GM20431 (cell line): ENCODE results near the gene PAPPA2.
"Not testable (repeated sequence)": the region's sequence is repeated elsewhere in the genome, so short reads cannot be mapped to it uniquely, and the experiment has no call there.

Source experiments
- in situ Hi-C: fragments of 300-500 bp; cut with MseI, MboI; formaldehyde crosslinking; loops from one replicate; pipeline ENCODE4 v1.15.0; 2020; ENCODE audit warnings: low sequenced_read_pairs; ENCODE audit not compliant: unreplicated experiment

The PAPPA2 gene

DNA sequence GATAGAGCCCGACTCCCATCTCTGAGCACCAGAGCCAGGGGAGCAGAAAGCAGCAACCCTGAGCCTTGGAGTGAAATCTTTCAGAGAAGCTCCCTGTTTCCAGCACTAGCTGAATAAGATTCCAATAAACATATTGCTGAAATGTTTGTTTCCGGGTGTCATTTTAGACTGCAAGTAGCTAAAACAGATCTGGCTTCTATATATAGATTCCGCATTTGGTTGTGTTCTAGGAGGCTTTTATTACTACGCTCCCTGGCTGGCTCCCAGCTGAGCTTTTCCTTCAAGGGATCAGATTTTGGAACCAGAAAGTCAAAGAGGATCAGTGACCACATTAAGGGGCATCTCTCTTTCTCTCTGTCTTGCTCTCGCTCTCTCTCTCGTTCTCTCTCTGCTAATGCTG is 88.2 kb downstream of the PAPPA2 start:
- in situ Hi-C loops: loop anchor here (10.0 kb wide), 1 partner anchor 324 kb away; no protein-coding TSS in a partner anchor

DNA sequence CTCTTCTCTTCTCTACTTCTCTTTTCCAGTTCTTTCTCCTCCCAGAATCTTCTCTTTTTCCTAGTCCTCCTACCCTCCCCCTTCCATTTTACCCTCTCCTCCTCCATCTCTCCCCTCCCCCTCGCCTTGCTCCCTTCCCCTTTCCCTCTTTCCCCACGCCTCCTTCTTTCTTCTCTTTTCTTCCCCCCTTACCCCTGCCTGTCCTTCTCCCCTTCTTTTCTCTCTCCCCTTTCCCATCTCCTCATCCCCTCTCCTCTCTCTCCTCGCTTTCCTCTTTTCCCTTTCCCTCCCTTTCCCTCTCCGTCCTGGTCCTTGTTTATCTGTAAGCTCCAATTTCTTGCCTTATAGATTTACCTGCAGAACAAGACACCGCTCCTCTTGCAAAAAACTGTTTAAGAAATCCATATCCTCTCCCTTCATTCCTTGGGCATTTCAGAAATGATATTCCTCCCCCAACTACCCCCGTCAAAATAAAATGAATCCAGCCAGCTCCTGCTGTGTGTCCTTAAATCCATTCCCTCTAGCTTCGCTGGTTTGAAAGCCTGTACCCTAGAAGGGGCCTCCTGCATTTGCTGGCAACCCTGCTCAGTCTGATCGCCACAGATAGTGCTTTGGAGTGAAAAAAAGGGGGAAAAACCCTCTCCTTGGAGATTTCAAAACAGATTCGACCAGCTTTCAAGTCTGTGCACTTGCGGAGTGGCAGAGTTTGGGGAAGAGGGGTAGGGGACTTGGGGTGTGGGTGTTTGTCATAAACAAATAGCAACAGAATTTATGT is 89.4 kb downstream of the PAPPA2 start:
- in situ Hi-C loops: loop anchor here (10.0 kb wide), 1 partner anchor 322 kb away; no protein-coding TSS in a partner anchor

DNA sequence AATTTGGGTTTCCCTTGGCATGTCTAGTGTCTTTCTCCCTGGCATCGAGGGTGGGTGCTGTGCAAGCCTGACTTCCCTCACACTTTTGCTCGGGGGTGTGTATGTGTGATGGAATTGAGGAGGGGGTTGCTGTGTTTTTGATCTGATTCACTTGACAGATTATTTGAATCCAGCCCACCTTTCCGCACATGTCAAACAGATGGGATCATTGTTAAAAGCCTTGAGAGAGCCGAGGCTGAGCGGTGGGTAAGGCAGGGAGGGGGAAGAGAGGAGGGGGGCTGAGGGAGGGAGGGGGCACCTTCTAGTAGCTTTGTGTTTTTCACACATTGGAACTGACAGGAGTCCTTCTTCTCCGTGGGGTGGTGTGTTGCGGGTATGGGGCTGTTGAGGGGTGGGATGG is 90.0 kb downstream of the PAPPA2 start:
- in situ Hi-C loops: loop anchor here (10.0 kb wide), 1 partner anchor 322 kb away; no protein-coding TSS in a partner anchor

DNA sequence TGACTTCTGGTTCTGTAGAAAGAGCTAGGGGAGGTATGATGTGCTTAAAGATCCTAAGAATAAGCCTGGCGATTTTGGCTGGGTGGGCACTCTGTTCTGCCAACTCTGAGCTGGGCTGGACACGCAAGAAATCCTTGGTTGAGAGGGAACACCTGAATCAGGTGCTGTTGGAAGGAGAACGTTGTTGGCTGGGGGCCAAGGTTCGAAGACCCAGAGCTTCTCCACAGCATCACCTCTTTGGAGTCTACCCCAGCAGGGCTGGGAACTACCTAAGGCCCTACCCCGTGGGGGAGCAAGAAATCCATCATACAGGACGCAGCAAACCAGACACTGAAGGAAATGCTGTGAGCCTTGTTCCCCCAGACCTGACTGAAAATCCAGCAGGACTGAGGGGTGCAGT is 93.3 kb downstream of the PAPPA2 start:
- in situ Hi-C loops: loop anchor here (10.0 kb wide), 1 partner anchor 319 kb away; no protein-coding TSS in a partner anchor

DNA sequence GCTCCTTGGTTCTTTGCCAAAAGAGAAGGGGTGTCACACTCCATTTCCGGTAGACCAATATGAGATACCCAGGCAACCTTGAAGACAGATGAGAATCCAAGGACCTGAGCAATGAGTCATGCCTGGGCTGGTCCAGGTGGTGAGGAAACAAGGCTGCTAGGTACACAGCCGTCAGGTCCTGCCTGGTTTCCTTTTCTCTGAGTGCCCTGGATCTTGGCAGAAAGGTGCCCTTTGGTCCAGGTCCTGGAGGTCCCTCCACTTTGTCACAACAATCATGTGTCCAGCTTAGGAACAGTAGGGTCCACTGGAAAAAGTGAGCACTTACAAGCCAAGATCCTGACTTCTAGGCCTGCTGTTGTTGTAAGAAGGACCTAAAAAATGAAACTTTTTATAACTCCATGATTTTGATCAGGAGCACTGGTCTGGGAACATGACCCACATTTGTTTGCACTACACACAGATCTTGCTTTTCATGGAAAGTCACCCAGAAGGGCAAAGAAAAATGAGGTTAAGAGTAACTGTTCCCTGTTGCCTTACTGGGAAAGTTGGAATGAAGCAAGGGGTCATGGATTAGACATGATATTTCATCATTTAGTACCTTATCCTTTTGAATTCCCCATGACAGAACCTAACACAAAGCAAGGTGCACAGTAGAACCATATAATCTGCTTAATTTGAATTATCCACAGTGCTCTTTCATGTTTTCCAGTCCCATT is 94.7 kb downstream of the PAPPA2 start:
- in situ Hi-C loops: loop anchor here (10.0 kb wide), 1 partner anchor 317 kb away; no protein-coding TSS in a partner anchor

DNA sequence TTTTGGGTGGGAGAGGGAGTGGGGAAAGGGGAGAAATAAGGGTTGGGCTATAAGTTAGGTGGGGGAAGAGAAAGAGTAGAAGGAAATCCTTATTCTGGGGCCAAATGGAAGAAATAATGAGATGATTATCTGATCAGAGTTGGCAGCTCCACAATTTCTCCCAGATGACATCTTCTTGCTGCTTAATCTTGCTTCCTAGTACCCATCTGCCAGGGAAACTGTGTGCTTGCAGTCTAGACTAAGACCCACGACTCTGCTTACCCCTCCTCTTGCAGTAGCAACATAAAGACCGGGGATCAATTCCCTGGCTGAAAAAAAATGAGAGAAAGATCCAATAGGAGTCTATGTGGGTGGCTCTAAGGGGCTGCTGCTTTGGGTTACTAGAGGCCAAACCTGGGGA is 95.6 kb downstream of the PAPPA2 start:
- in situ Hi-C loops: loop anchor here (10.0 kb wide), 1 partner anchor 316 kb away; no protein-coding TSS in a partner anchor

DNA sequence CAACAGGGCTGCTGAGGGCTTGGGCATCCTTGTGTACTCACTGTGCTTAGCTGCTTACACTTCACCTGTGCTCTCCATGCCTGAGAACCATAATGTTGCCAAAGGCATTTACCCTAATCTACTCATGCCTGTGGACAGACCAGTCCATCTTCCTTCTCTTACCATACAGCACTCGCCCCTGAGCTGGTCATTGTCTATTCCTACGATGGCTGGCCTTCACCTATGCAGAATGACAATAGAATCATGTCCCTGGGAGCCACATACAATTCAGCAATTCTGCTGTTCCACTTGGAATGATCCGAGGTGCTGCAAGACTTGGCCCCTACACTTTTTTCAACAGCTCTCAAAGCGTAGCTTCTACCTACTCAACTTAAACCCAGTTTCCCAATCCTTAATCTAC is 96.5 kb downstream of the PAPPA2 start:
- in situ Hi-C loops: loop anchor here (10.0 kb wide), 1 partner anchor 315 kb away; no protein-coding TSS in a partner anchor

DNA sequence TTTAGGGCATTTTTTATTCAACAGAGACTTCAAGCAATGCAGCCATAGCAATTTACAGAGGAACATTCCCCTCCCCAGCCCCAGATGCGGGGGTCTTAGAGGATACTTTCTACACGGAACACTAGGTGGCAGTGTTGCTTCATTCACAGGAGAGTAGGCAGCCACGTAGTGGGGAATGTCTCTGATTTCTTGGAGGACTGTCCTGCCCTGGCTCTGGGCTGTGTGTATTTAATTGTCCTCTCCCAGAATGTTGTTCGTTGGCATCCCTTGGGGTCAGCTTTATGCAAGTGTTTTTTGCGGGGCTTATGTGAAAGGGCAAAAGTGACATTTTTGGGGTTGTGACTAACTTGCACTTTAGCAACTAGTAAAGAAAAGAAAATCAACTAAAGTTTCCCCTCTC is 96.9 kb downstream of the PAPPA2 start:
- in situ Hi-C loops: loop anchor here (10.0 kb wide), 1 partner anchor 315 kb away; no protein-coding TSS in a partner anchor

DNA sequence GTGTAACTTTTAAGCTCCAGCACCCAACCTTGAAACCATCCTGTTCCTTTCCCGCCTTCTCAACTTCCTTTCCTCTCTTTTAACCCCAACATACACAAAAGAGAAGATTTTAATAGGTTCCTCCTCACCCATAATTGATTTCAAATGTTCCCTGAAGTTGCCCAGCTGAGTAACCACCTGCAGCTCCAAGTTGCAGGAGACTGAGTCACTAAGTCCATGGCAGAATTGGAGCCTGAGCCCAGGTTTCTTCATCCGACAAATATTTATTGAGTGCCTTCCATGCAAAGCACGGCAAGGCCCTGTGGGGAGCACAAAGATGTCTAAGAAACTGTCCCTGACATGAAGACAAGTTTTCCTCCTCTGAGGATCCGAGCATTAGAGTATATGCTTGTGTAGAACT is 97.7 kb downstream of the PAPPA2 start:
- in situ Hi-C loops: no loop called here

DNA sequence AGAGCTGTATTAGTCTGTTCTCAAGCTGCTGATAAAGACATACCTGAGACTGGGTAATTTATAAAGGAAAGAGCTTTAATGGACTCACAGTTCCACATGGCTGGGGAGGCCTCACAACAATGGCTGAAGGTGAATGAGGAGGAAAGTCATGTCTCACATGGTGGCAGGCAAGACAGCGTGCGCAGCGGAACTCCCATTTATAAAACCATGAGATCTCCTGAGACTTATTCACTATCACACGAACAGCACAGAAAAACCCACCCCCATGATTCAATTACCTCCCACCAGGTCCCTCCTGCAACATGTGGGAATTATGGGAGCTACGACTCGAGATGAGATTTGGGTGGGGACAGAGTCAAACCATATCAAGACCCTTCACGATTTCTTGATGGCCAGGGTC is 98.8 kb downstream of the PAPPA2 start:
- in situ Hi-C loops: not testable (repeated sequence)

DNA sequence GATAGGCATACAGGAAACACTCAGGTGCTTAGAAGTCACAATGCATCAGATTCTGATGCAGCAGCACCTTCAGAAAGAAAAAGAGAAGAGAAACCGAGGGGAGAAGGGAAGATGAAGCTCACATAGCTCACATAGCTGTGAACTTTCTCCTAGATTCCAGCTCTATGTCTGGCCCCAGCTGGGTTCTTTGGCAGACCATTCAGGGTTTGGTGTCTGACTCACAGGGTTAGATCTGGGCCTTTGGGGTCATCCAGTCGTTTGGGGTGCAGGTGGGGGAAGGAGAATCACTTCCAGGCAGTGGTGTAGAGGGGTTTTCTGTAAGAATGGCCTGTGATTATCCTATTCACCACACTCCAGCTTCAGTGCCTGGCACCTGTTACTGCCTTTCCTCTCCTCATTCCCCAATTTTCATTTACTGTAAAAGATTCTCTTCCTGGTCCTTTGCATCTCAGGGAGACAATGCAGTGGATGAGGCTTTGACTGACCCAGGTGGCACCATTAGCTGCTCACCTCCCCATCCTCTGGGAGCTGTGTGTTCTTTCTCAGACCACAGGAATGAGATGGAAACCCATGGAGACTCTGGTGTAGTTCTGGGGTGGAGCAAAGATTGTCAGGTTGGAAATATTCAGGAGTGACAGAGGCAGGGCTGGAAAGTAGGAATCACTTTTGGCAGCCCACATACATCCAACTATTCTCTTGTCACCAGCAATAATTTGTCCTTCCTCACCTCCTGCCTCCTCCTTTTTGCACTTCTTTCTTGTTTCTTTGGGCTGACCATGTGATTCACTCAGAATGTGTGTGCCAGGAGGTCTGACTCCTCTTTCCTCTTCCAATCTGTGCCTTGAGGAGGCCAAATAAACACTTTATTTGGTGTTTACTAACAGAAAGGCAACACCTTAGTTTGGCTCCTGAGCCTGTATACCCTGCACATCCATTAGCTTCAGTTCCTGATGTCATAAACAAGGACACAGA is 103.3 kb downstream of the PAPPA2 start:
- in situ Hi-C loops: no loop called here

DNA sequence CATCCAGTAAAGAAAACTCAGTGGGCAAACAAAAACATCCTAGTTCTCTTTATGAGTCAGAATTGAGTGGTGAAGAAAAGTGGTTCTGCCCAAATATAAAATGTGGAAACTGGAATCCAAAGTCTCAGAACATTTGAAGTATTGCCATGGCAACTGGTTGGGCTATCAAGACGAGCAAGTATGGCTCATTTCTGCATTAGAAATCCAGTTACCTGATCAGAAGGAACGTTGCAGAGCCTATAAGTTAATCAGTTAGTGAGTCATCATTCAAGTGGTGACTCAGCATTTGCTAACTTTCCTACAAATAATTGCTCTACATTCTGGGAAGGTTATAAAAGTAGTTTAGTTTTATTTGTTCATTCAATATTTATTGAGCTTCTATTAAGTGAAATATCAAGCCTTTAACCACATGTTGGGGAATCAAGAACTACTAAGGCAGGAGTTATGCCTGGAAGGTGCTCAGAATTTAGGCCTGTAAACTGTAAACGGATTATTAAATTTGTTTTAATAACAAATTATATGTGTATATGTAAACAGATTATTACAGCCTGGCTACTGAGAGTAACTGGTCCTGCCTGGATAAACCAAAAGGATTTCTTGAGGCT is 104.3 kb downstream of the PAPPA2 start:
- in situ Hi-C loops: no loop called here

DNA sequence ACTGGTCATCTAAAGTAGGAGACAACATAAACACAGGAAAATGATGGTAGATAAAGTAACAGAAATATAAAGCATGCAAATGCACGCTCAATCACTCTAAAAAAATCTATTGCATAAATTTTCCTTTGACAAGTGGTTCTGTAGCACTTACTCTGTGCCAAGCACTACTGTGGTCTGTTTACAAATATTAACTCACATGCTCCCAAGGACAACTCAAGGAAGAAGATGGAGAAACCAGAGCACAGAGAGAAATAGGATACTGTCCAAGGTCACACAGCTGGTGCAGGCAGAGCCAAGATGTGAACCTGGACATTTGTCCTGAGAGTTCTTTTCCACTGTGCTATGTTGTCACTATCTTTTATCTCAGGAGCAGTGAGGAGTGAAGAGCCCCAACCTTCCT is 105.2 kb downstream of the PAPPA2 start:
- in situ Hi-C loops: no loop called here

DNA sequence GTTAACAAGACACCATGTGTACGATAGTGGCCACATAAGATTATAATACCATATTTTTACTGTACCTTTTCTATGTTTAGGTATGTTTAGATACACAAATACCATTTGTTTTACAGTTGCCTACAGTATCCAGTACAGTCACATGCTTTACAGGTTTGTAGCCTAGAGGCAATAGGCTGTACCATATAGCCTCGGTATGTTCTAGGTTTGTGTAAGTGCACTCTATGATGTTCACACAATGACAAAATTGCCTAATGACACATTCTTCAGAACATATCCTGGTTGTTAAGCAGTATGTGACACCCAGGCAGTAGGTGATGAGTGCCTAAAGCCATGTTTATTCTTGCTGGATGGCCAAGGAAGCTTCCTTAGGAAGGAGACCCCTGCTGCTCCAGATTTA is 111.8 kb downstream of the PAPPA2 start:
- in situ Hi-C loops: no loop called here

DNA sequence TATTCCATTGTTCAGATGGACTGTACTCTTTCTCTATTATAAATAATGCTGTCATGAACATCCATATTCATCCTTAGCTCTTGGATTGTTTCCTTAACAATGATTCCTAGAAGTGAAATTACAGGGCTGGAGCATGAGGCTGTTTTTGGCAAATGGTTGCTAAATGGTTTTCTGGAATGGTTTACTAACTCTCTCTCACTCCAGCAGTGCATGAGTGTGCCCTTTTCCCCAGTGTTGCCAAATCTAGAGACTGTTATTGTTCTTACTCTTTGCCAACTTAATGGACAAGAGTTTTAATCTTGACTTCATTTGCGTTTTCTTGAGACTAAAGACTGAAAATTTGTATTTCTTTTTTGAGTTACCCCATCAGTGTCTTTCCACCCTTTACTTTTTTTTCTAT is 113.0 kb downstream of the PAPPA2 start:
- in situ Hi-C loops: no loop called here

DNA sequence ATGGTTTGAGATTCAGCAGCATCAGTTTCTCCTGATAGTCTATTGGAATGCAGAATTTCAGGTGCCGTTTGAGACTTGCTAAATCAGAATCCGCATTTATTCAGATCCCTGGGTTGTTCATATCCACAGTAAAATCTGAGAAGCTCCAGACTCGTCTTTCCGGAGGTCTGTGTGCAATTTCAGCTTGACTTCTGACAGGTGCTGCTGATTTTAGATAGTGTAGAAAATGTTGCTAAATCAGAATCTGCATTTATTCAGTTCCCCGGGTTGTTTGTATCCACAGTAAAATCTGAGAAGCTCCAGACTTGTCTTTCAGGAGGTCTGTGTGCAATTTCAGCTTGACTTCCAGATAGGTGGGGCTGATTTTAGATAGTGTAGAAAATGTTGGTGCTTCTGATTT is 113.7 kb downstream of the PAPPA2 start:
- in situ Hi-C loops: no loop called here

DNA sequence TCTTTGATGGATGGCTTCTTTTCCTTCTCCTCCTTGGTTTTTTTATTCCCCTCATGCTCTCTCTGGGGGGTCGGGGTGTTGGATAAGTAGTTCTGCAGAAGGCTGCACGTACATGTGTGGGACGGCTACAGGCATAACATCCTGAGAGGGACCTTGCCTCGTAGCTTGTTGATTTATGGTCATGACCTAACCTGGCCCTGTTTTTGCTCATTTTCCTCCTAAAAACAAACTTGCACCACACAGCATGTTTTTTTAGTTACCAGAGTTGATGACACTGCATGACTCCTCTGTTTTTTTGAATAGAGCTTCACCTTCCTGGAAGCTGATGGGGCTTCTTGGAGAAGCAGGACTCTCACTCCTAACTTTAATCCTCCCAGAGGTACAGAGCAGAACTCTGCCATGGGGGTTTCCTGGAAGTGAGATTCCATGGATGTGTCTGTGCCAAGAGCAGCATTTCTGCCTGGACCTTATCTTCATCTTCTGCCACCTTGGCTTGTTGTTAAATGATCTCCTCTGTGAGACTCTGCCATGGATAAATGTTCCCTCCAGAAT is 114.7 kb downstream of the PAPPA2 start:
- in situ Hi-C loops: no loop called here

DNA sequence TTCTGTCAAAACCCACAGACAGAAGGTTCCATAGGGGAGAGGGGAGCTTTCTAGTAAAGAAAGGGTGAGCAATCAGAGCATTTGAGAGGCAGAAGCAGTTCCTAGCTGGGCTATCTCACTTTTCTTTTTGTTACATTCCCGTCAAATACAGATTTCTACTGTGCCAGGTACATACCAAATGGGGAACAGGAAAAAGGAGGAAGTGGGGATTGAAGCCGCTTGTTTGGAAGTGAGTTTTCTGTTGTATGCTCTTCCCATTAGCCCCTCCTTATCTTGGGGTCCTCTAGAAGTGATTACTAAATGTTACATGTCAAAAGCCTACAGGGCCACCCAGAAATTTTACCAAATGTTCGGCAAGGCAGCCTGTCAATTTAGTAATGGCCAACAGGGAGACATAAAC is 116.1 kb downstream of the PAPPA2 start:
- in situ Hi-C loops: no loop called here

DNA sequence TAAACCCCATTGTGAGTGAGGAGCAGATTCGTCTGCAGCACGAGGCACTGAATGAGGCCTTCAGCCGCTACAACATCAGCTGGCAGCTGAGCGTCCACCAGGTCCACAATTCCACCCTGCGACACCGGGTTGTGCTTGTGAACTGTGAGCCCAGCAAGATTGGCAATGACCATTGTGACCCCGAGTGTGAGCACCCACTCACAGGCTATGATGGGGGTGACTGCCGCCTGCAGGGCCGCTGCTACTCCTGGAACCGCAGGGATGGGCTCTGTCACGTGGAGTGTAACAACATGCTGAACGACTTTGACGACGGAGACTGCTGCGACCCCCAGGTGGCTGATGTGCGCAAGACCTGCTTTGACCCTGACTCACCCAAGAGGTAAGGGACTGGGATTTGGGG is 132.2 kb downstream of the PAPPA2 start:
- in situ Hi-C loops: no loop called here
